Measurements from ENCODE around the gene UCK1. TPM values are rescaled to one million over a fixed set of nuclear protein-coding genes. Genes with fewer than 3 reads are reported as not detected.

The UCK1 gene
- total RNA-seq, 1 donor from 2014 or later: 22.4 TPM

Other genes with a start within 250 kb of the UCK1 start
- gene PLPP7, start 241.5 kb downstream of the UCK1 start, total RNA-seq: 0.21 TPM in 1 of 2 replicates, not detected in the other
- gene PRRC2B, start 137.2 kb downstream of the UCK1 start, total RNA-seq: 150 and 174 TPM in 2 replicates
- gene POMT1, start 28.3 kb downstream of the UCK1 start, total RNA-seq: 44.5 and 46.9 TPM in 2 replicates
- gene PRRT1B, start 14.3 kb upstream of the UCK1 start, total RNA-seq: not detected in 2 replicates
- 133 and 136 TPM in 2 replicates for gene RAPGEF1, start 208.8 kb upstream of the UCK1 start, total RNA-seq